ES-I3 (cell line): ENCODE results near the gene LSM14B.
"Not testable (repeated sequence)": the region's sequence is repeated elsewhere in the genome, so short reads cannot be mapped to it uniquely, and the experiment has no call there.

ENCODE experiments used
- H3K36me3 ChIP-seq: 2 replicates; pipeline ENCODE4 v1.6.1; 2013; ENCODE audit warnings: mild to moderate bottlenecking, low read length, control low read depth, moderate library complexity; ENCODE audit not compliant: insufficient read depth
- H3K4me1 ChIP-seq: 2 replicates; pipeline ENCODE4 v1.6.1; 2013; ENCODE audit warnings: mild to moderate bottlenecking, control low read depth, low read length; ENCODE audit not compliant: insufficient read depth
- H3K9ac ChIP-seq: 2 replicates; pipeline ENCODE4 v1.6.1; 2013; ENCODE audit warnings: low read depth, mild to moderate bottlenecking, low read length, moderate library complexity
- H3K9me3 ChIP-seq: 2 replicates; pipeline ENCODE4 v1.6.1; 2013; ENCODE audit warnings: mild to moderate bottlenecking, low read length, moderate library complexity; ENCODE audit not compliant: control insufficient read depth, insufficient read depth

The LSM14B gene

DNA sequence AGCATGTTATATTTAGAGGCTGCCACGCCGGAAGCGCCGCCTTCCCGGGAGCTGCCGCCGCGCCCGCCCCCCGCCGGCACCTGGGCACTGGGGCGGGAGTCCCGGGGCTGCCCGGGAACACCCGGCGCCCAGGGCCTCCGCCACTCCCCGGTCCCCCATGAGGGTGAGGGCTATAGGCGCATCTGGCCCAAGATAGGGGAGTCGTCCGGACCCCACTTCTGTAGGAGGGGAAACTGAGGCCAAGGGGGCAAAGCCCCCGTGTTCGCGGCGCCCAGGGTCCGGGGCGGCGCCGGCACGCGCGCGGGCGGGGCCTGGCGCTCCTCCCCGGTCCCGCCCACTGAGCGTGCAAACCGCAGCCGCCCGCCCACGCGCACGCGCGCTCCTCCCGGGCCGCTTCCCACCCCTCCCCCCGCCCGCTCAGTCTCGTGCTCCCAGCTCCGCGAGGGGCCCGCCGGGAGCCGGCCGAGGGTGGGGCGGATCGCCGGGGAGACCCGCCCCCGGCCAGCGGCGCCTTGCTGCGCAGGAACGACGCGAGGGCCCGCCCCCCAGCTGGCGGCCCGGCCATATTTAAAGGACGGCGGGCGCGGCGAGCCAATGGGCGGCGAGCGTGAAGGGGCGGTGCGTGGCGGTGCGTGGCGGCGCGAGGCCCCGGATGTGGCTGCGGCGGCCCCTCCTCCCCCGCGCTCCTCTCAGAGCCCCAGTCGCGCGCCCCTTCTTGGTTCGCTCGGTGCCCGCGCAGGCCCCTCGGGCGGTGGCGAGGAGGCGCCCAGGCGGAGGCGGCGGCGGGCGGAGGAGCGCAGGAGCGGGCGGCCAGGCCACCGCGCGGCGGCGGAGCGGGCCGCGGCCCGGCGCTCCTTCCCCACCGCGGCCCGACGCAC is at the start of gene LSM14B:
Gene LSM14B, plus strand, starts transcription at position 700 of the 878 bp plus-strand sequence. CDS start 192 bp downstream, outside the sequence.
- Histone ChIP-seq H3K9ac (peak within 1 kb of the TSS; percentile 74), H3K4me1 (peaks cover 9% of the 10 kb centered on the region), H3K36me3 (peaks cover 15% of the 10 kb centered on the region), H3K9me3 (no peaks in the 10 kb centered on the region)

DNA sequence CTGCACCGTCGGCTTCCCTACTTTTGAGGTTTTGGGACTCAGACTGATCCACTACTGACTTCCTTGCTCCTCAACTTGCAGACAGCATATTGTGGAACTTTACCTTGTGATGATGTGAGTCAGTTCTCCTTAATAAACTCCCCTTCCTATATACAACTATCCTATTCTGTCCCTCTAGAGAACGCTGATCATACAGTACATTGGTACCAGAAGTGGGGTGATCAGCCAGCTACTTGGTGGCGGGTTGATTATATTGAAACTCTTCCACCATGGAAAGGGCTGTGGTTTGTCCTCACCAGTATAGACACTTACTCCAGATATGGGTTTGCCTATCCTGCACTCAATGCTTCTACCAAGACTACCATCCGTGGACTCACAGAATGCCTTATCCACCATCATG is 49.0 kb upstream of the LSM14B start:
- no peaks in the 10 kb centered on the region for H3K4me1 ChIP-seq
- H3K9me3 ChIP-seq: peaks cover 9% of the 10 kb centered on the region; the same call in 1 of the 2 replicates
- H3K36me3 ChIP-seq: no peaks in the 10 kb centered on the region
- H3K9ac ChIP-seq: no peak overlapping the region

DNA sequence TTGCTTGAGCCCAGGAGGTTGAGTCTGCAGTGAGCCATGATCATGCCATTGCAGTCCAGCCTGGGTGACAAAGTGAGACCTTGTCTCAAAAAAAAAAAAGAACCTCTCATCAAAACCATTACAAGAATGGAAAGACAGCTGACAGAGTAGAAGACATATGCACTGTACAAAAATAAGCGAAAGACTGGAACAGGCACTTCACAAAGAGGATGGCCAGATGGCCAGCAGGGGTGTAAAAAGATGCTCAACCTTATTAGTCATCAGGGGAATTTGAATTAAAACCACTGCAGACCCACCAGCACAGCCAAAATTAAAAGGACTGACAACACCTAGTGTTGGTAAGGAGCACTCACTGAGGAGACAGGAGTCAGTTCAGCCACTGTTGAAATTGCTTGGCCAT is 43.1 kb upstream of the LSM14B start:
- Histone ChIP-seq H3K36me3 (no peaks in the 10 kb centered on the region), H3K9ac (no peak overlapping the region), H3K9me3 (no peaks in the 10 kb centered on the region), H3K4me1 (no peaks in the 10 kb centered on the region)

DNA sequence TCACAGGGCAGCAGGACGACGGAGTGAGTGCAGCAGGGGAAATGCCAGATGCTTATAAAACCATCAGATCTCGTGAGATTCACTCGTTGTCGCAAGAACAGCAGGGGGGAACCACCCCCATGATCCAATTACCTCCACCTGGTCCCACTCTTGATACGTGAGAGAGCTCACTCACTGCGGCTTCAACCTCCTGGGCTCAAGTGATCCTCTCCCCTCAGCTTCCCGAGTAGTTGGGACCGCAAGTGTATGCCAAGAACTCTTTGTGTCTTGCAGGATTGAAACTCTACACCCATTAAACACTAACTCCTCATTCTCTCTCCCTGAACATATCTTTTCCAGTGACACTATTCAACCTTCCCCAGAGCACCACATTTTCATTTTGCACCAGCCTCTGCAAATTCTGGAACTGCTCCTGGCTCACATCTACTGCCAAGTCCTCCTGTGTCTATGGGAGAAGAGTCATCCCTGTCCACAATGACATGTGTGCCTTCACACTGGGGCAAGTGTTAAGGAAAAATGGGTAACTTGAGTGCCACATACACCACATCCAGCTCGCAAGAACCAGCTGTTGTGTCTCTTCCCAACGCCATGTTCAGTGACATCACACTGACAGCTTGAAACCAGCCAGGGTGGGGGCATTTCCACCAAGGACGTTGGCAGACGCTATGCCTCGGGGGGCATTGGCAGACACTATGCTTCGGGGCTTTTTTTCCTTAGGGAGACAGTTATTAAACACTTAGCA is 41.9 kb upstream of the LSM14B start:
- Histone ChIP-seq H3K4me1 (no peaks in the 10 kb centered on the region), H3K9me3 (no peaks in the 10 kb centered on the region), H3K9ac (no peak overlapping the region), H3K36me3 (no peaks in the 10 kb centered on the region)

DNA sequence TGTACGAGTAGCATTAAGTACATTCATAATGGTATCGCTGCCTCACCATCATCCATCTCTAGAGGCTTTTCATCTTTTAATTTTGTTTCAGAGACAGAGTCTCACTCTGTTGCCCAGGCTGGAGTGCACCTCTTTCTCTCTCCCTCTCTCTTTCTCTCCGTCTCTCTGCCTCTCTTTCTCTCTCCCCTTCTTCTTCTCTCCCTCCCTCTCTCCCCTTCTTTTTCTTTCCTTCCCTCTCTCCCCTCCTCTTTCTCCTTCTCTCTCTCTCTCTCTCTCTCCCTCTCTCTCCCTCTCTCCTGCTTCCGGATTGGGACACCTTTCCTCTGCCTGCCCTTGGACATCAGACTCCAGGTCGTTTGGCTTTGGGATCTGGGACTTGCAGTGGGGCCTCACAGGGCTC is 39.0 kb upstream of the LSM14B start:
- Histone ChIP-seq H3K9ac (no peak overlapping the region), H3K4me1 (peaks cover 5% of the 10 kb centered on the region)

DNA sequence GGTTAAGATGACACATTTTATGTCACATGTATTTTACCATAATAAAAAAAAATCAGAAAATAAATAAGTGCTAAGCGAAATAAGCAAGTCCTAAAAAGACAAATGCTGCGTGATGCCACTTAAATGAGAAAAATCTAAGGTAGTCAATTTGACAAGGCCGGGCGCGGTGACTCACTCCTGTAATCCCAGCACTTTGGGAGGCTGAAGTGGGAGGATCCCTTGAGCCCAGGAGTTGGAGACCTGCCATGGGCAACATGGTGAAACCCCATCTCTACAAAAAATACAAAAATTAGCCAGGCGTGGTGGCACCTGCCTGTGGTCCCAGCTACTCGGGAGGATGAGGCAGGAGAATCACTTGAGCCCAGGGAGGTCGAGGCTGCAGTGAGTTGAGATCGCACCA is 38.1 kb upstream of the LSM14B start:
- H3K36me3 ChIP-seq, H3K4me1 ChIP-seq, H3K9ac ChIP-seq, H3K9me3 ChIP-seq: not testable (repeated sequence)

More for the DNA sequence above, 39.0 kb upstream of the LSM14B start:
- Histone ChIP-seq H3K36me3 (no peaks in the 10 kb centered on the region), H3K9me3 (no peaks in the 10 kb centered on the region)

DNA sequence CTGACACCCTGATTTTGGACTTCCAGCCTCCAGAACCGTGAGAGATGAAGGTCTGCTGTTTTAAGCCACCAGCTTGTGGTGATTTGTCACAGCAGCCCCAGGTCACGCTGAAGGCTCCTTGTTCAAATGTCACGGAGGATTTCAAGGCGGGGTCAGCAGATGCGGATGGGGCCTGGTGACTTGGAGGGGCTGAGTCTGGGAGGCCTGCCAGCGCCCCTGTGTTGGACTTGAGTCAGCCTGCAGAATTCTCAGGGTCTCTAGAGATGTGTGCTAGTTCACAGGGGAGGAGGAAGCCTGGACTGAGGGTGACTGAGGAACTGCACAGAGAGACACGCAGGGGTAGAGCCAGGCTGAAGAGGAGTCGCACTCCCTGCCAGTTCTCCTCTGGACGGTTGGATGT is 37.1 kb upstream of the LSM14B start:
- Histone ChIP-seq H3K9ac (no peak overlapping the region), H3K9me3 (no peaks in the 10 kb centered on the region), H3K36me3 (no peaks in the 10 kb centered on the region), H3K4me1 (peaks cover 5% of the 10 kb centered on the region)

DNA sequence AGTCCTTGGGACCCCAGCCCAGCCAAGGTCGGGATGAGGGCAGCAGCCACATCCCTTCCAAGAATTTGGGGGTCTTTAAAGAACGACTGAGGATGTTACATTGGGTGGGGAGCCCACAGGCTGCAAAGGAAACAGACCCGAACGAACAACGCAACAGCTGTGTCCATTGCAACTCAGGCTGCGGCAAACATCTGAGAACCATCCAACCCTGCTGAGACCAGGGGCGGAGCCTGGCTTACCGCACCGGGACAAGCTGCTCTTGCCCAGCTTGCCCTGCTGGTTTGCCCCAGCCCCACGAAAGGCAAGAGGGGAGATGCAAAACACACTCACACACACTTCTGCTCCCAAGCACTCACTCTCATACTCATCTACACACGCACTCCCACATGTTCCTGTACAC is 35.0 kb upstream of the LSM14B start:
- H3K9ac ChIP-seq: no peak overlapping the region
- H3K9me3 ChIP-seq: no peaks in the 10 kb centered on the region
- H3K36me3 ChIP-seq: no peaks in the 10 kb centered on the region
- peaks cover 5% of the 10 kb centered on the region for H3K4me1 ChIP-seq

DNA sequence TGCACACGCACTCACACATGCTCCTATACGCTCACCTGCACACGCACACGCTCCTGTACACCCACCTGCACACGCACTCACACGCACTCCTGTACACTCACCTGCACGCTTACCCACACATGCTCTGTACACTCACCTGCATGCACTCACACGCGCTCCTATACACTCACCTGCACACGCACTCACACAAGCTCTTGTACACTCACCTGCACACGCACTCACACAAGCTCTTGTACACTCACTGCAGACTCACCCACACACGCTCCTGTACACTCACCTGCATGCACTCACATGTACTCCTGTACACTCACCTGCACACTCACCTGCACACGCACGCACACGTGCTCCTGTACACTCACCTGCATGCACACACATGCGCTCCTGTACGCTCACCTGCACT is 34.6 kb upstream of the LSM14B start:
- Histone ChIP-seq H3K9me3 (no peaks in the 10 kb centered on the region), H3K4me1 (peaks cover 5% of the 10 kb centered on the region), H3K9ac (no peak overlapping the region), H3K36me3 (no peaks in the 10 kb centered on the region)

DNA sequence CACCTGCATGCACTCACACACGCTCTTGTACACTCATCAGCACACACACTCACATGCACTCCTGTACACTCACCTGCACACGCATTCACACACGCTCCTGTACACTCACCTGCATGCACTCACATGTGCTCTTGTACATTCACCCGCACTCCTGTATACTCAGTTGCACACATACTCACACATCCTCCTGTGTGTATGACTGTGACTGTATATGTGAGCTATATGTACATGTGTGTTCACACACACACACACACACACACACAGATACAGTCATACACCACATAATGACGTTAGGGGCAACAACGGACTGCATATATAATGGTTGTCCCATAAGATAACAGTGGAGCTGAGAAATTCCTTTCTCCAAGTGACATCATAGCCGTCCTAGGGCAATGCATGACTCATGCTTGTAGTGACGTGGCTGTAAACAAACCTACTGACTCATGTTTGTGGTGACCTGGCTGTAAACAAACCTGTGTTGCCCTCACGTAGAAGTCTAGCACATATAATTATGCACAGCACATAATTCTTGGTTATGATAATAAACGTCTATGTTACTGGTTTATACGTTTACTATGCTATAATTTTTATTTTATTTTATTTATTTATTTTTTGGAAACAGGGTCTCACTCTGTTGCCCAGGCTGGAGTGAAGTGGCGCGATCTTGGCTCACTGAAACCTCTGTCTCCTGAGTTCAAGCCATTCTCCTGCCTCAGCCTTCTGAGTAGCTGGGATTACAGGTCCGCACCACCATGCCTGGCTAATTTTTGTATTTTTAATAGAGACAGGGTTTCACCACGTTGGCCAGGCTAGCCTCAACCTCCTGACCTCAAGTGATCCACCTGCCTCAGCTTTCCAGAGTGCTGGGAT is 33.8 kb upstream of the LSM14B start:
- Histone ChIP-seq H3K9me3 (no peaks in the 10 kb centered on the region), H3K9ac (no peak overlapping the region), H3K36me3 (no peaks in the 10 kb centered on the region), H3K4me1 (peaks cover 5% of the 10 kb centered on the region)

DNA sequence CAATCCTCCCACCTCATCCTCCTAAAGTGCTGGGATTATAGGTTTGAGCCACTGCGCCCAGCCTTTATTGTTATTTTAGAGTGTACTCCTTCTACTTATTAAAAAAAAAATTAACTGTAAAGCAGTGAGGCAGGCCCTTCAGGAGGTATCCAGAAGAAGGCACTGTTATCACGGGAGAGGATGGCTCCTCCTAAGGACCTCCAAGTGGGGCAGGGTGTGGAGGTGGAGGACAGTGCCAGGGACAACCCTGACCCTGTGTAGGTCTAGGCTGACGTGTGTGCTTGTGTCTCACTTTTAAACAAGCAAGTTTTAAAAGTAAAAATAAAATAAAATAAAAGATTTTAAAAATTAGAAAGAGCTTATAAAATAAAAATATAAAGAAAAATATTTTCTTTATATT is 32.9 kb upstream of the LSM14B start:
- H3K9me3 ChIP-seq: no peaks in the 10 kb centered on the region
- H3K36me3 ChIP-seq: no peaks in the 10 kb centered on the region
- H3K9ac ChIP-seq: no peak overlapping the region
- peaks cover 5% of the 10 kb centered on the region for H3K4me1 ChIP-seq

DNA sequence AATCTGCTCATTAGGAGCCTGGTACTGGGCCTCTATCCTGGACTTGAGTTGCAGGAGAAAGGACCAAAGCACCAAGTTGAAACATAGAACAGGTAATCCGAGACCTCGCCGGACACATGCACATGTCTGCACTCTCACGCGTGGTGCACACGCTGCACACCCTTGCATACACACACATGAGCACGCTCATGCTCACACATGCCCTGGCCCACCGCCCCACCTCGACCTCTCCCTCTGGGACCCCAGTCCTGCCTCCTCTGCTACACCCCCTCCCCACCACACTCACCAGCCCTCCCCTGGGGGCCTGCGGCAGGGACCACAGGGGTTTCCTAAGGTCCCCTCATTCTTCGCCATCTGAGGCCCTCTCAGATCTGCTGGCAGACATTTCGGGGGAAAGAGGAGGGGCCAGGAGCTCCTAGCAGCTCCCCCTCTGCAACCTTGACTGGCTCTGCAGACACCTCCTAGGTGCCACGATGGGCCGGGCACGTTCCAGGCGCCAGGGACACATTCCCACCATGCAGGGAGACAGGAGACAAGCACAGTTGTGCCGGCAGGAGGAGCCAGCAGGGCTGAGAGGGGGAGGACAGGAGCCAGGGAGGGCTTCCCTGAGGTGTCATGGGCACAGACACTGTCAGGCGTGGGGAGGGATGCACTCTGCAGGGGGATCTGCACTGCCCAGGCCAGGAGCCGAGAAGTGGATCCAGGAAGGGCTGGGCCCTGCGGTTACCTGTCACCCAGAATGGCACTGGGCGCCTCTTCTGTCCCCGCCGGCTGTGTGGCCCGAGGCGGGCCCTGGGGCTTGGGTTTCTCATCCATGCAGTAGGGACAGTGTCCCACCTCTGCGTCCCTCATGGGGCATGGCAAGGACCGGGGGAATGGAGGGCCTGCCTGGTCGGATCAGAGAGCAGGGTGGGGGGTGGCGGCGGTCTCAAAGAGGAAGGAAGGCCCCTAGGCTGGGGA is 25.6 kb upstream of the LSM14B start:
- H3K9me3 ChIP-seq: no peaks in the 10 kb centered on the region
- H3K4me1 ChIP-seq: no peaks in the 10 kb centered on the region
- no peaks in the 10 kb centered on the region for H3K36me3 ChIP-seq
- H3K9ac ChIP-seq: no peak overlapping the region

DNA sequence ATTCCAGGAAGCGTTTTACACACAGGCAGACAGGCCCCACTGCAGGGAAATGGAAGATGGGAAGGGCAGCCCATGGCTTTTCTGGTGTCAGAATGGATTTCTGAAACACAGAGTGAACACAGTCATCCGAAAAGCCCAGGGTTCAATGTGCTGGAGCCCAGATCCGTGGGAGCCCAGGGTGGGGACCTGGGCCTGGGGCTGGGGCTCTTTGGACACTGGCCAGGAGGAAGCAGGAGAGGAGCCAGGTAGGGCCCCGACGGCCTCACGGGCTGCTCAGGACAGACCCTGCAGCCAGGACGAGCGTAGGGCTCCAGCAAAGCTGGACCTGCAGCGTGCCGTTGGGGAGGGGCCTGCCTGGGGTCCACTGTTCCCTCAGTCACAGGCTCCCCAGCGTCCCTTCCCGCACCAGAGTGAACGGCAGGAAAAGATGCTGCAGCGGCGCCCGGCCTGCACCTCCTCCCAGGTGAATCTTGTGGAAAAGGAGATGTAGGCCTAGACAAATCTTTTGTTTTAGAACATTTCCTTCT is 24.3 kb upstream of the LSM14B start:
- no peaks in the 10 kb centered on the region for H3K4me1 ChIP-seq
- no peaks in the 10 kb centered on the region for H3K9me3 ChIP-seq
- H3K9ac ChIP-seq: no peak overlapping the region
- no peaks in the 10 kb centered on the region for H3K36me3 ChIP-seq
